Prostate gland (tissue), 2 donors: ENCODE results near the gene SYTL2. TPM values are rescaled to one million over a fixed set of nuclear protein-coding genes. Genes with fewer than 3 reads are reported as not detected.

Source experiments
- DNase-seq: peaks from one replicate; pipeline ENCODE4 v3.0.0-alpha.2; 2019; ENCODE audit warnings: low spot score
- H3K27ac ChIP-seq, 2 donors: fragments of 200-600 bp; sonication (generic); 2 replicates each; pipeline ENCODE4 v1.5.1; 2017 to 2019
- H3K27me3 ChIP-seq: fragments of 200-600 bp; sonication (generic); replicated peaks from 2 replicates; pipeline ENCODE4 v1.5.1; 2019; ENCODE audit not compliant: insufficient read depth
- H3K36me3 ChIP-seq, 2 donors: fragments of 200-600 bp; sonication (generic); 1 replicate in 1 of 2; 2 replicates in 1 of 2; pipeline versions ENCODE4 v1.5.1 to v1.8.1; 2017 to 2019
- H3K4me1 ChIP-seq: fragments of 200-600 bp; sonication (generic); replicated peaks from 2 replicates; pipeline ENCODE4 v1.5.1; 2019
- H3K4me3 ChIP-seq, 2 donors: fragments of 200-600 bp; sonication (generic); 2 replicates each; pipeline ENCODE4 v1.5.1; 2017 to 2019
- H3K9me3 ChIP-seq: fragments of 200-600 bp; sonication (generic); 2 replicates; pipeline ENCODE4 v1.5.1; 2017
- CTCF ChIP-seq, 4 experiments: fragments of 200-600 bp in 2 of 4; fragments of 450-650 bp in 2 of 4; sonication (generic) in 2 of 4; IDR thresholded peaks; 1 replicate in 3 of 4; 2 replicates in 1 of 4; pipeline ENCODE4 v1.5.1; 2016 to 2019; ENCODE audit warnings: antibody characterized with exemption in 4 of 4, mild to moderate bottlenecking in 2 of 4, moderate library complexity in 2 of 4
- POLR2A ChIP-seq: fragments of 450-650 bp; IDR thresholded peaks from one replicate; pipeline ENCODE4 v1.6.1; 2016; ENCODE audit warnings: antibody characterized with exemption, mild to moderate bottlenecking
- POLR2AphosphoS5 ChIP-seq: sonication (generic); formaldehyde crosslinking; IDR thresholded peaks from one replicate; pipeline ENCODE4 v1.6.1; 2017; ENCODE audit warnings: antibody characterized with exemption
- WGBS: methylation state at CpG from one replicate; pipeline ENCODE4 v1.1.5; 2018; 5-methylcytosine and 5-hydroxymethylcytosine counted together
- intact Hi-C: fragments of 100-400 bp; cut with DNase I; formaldehyde crosslinking; loops from one replicate; pipeline ENCODE4 v1.14.2; 2022
- total RNA-seq, 2 donors: library from RNA; depleted of rRNA; stranded (reverse); fragments of >200 nt; gene quantifications; one replicate each; pipeline ENCODE4 v1.1.0, GENCODE V29; 2016

SYTL2 gene
- total RNA-seq, 2 donors from 2014 or later, result 52.2 to 105 TPM

- TF ChIP-seq POLR2A (no peak), POLR2AphosphoS5 (no peak), CTCF (IDR thresholded peaks at IDR 0.05) (no peak)
- Histone ChIP-seq H3K4me3 (no peak overlapping the region), H3K4me1 (no peaks in the 10 kb centered on the region), H3K27me3 (no peaks in the 10 kb centered on the region), H3K27ac (no peak overlapping the region), H3K36me3 (no peaks in the 10 kb centered on the region), H3K9me3 (no peaks in the 10 kb centered on the region)
- no peak for DNase-seq
- WGBS, result 85% methylated on average over 6 of the region's 6 CpGs
- intact Hi-C loops, result no loop called here
Observed at GRCh38 chr11:85724748-85725465, 86.0 kb downstream of the SYTL2 start.

- H3K27ac ChIP-seq, result no peak overlapping the region
- TF ChIP-seq POLR2AphosphoS5, result no peak
- no peak for TF ChIP-seq CTCF (IDR thresholded peaks at IDR 0.05)
- no peak for TF ChIP-seq POLR2A
- H3K4me3 ChIP-seq, result no peak overlapping the region
- no peaks in the 10 kb centered on the region for H3K27me3 ChIP-seq
- no peaks in the 10 kb centered on the region for H3K4me1 ChIP-seq
- H3K9me3 ChIP-seq, result no peaks in the 10 kb centered on the region
- DNase-seq, result no peak
- WGBS, result 81% methylated on average over 5 of the region's 5 CpGs
- intact Hi-C loops, result no loop called here
- H3K36me3 ChIP-seq, result no peaks in the 10 kb centered on the region
Observed at GRCh38 chr11:85723088-85723487, 87.9 kb downstream of the SYTL2 start.

GRCh38 chr11:85721191-85721590 lies 89.8 kb downstream of the SYTL2 start:
- TF ChIP-seq CTCF (IDR thresholded peaks at IDR 0.05) (no peak), POLR2A (no peak), POLR2AphosphoS5 (no peak)
- no peak for DNase-seq
- Histone ChIP-seq H3K27ac (no peak overlapping the region), H3K4me3 (no peak overlapping the region), H3K9me3 (no peaks in the 10 kb centered on the region), H3K4me1 (no peaks in the 10 kb centered on the region), H3K27me3 (no peaks in the 10 kb centered on the region), H3K36me3 (no peaks in the 10 kb centered on the region)
- WGBS, result 78% methylated on average over 3 of the region's 3 CpGs
- intact Hi-C loops, result no loop called here

- 58% methylated on average over 10 of the region's 10 CpGs for WGBS
Observed at GRCh38 chr11:85718991-85719807, 91.7 kb downstream of the SYTL2 start.

More at GRCh38 chr11:85718991-85719807, 91.7 kb downstream of the SYTL2 start:
- H3K27me3 ChIP-seq, result no peaks in the 10 kb centered on the region
- no peaks in the 10 kb centered on the region for H3K9me3 ChIP-seq
- no peak overlapping the region for H3K27ac ChIP-seq
- TF ChIP-seq POLR2A (no peak), CTCF (IDR thresholded peaks at IDR 0.05) (no peak), POLR2AphosphoS5 (no peak)
- no peak overlapping the region for H3K4me3 ChIP-seq
- H3K36me3 ChIP-seq, result no peaks in the 10 kb centered on the region
- intact Hi-C loops, result no loop called here
- no peaks in the 10 kb centered on the region for H3K4me1 ChIP-seq
- no peak for DNase-seq
